GM21529 (cell line): ENCODE data around the gene ALOX5.
"Not testable (repeated sequence)": the region's sequence is repeated elsewhere in the genome, so short reads cannot be mapped to it uniquely, and the experiment has no call there.

Source experiments
- ATAC-seq: cut with Tn5 transposase; IDR thresholded peaks from one replicate; pipeline ENCODE4 v1.9.1; 2021; ENCODE audit not compliant: unreplicated experiment

ALOX5 gene

DNA sequence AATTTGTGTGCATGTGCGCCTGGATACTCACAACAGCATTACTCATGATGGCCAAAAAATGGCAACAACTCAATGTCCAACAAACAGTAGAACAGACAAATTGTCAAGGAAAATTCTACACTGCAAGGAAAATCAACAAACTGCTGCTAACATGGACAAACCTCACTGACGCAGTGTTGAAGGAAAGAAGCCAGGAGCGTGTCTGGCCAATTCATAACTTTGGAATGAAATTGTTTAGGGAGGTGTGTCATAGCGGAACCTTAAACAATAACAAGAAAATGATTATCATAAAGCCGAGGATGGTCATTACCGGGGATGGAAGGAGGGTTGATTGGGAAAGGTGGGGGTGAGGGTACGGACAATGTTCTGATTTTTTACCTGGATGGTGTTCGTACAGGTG, 29.1 kb downstream of the ALOX5 start:
- ATAC-seq: no peak

DNA sequence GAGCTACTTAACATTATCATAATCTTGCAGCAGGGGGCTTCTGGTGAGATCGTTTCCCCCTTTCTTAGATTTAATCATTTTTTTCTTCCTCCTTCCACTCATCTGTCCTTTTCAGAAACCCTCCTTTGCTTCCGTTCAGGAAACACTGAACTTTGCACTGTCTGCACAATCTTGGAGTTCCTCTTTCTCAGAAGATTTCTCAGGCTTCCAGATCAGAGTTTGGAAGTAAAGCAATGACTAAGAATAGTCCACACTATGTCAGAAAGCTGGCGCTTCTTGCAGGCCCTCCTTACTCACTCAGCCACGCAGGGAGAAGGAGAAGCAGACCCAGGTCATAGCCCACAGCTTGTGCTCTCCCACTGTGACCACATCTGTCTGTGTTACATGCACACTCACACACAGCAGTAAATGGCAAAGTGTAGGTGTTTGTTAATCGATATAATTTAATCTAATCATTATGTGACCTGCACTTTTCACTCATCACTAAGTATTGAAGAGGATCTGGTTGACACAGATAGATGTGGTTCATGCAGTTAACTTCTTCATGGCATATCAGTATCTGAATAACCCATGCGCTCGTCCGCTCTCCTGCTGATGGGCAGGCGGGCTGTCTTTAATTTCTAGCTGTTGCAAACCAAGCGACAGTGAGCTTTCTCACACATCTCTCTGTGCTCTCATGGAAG, 30.2 kb downstream of the ALOX5 start:
- no peak for ATAC-seq

DNA sequence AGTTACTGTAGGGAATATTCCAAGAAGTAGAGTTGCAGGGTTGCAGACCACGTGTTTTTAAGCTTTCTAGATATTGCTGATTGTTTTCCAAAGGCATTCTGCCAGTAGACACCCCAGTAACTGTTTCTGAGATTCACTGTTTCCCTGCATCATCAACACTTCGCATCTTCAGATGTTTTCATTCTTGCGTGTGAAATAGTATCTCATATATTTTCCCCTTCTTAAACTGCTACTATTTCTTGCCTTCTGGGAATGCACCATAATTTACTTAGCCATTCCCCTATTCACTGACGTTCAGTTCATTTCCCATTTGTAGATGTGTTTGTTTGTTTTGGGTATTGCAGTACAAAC, 30.7 kb downstream of the ALOX5 start:
- ATAC-seq: no peak

DNA sequence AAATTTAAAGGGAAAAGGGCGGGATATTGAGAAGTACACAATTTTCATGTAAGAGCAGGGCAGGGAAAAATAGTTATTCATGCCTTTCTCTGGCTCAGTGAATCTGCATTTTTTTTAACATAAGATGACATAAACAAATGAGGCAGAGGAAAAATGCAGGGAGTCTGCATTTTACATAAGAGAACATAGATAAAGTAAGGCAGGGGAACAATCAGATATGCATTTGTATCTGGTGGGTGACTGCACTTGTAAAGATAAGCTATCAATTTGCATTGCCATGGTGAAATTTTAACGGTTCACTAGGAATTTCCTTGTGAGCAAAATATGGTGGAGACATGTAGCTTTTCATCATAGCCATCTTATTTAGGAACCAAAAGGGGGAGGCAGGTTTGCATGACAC, 33.5 kb downstream of the ALOX5 start:
- no peak for ATAC-seq

- ATAC-seq: no peak
These were observed 34.7 kb downstream of the ALOX5 start for GRCh38 chr10:45408421-45409319.

DNA sequence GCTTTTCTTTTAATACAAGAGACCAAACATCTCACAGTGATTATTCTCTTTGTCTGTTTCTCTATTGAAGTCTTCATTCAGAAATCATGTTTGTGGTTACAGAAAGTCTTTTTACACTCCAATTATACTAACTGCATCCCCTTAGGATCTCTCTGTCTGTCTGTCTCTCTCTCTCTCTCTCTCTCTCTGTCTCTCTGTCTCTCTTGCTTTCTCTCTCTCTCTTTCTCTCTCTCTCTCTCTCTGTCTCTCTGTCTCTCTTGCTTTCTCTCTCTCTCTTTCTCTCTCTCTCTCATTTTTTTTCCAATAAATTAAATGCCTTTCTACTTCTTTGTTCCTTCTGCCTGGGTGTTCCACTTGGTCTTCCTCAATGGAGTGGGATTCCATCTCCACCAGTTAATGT, 35.3 kb downstream of the ALOX5 start:
- ATAC-seq: not testable (repeated sequence)

- ATAC-seq: no peak
These were observed 35.8 kb downstream of the ALOX5 start for GRCh38 chr10:45409782-45410181.

DNA sequence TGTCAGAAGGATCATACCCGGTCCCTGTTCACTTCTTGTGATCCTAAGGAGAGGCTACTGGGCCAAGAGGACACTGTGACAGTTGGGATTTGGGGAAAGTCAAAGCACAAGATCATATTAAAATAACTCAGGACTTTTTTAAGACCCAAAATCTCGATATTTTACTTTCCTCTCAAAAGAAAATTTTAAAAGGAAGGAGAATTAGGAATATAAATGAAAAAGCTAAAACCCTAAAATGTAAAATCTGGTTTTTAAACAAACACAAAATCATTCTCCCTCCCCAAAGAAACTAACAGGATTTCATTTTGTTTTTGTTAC, 36.4 kb downstream of the ALOX5 start:
- no peak for ATAC-seq

DNA sequence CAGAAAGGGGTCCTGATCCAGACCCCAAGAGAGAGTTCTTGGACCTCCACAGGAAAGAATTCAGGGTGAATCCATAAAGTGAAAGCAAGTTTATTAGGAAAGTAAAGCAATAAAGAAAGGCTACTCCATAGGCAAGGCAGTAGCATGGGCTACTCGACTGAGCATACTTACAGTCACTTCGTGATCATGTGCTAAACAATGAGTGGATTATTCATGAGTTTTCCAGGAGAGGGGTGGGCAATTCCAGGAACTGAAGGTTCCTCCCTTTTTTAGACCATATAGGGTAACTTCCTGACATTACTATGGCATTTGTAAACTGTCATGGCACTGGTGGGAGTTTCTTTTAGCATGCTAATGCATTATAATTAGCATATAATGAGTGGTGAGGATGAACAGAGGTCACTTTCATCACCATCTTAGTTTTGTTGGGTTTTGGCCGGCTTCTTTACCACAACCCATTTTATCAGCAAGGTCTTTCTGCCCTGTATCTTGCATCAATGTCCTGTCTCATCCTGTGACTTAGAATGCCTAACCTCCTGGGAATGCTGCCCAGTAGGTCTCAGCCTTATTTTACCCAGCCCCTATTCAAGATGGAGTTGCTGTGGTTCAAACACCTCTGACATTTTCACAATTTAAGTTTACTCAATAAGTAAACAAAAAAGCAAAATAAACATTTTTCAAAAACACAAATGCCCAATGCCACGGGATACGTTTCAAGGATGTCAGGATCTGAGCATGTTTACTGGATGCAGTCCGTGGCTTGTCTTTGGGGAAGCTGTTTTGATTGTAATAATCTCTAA, 37.0 kb downstream of the ALOX5 start:
- no peak for ATAC-seq

DNA sequence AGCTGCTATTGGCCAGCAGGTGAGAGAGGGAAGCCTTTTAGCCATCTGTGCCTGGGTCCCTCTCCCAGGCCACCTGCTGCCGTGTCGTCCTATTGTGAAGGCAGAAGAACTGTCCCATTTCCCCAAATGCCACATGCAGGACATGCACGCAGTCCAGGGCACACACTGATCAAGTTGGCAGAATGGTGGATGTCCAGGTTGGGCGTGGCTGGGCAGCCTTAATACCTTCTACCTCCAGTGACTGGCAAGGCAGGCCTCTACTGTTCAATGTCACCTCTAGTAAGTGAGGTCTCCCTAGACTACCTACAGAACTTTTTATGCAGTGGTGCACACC, 37.6 kb downstream of the ALOX5 start:
- no peak for ATAC-seq

- not testable (repeated sequence) for ATAC-seq
These were observed 41.0 kb downstream of the ALOX5 start for GRCh38 chr10:45415062-45415461.

DNA sequence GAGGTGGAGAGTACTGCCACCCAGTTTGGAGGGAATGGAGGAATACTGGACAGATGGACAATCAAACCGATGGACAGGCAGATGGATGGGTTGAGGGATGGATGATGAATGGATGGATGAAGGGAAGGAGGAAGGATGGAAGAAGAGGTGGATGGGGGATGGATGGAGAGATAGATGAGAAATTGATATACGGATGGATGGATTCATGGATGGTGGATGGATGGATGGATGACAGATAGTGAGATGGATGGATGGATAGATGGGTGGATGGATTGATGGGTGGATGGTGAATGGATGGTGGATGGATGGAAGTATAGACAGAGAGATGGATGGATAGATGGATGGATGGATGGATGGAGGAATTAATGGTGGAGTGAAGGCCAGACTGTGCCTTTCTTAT, 42.6 kb downstream of the ALOX5 start:
- no peak for ATAC-seq

DNA sequence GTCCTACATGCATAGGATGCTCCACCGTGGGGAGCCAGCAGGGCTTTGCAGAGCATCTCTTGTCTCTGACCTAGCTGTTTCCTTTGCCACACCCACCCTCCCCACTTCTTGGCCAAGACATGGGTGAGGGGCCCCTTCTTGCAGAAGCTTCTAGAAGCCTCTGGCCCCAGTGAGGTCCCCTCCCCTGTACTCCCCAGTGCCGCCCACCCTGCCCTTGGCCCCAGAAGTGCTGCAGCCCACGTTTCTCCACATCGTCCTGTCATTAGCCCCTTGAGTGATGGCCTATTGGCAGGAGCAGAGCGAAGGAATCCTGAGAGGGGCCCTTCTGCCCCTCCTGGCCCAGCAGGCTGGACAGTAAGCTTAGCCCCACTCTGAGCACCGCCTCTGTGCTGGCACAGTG, 43.7 kb downstream of the ALOX5 start:
- ATAC-seq: no peak

- no peak for ATAC-seq
These were observed 44.4 kb downstream of the ALOX5 start for GRCh38 chr10:45418417-45418848.

- ATAC-seq: peak; percentile 54
These were observed 45.0 kb downstream of the ALOX5 start for GRCh38 chr10:45418849-45419675.

DNA sequence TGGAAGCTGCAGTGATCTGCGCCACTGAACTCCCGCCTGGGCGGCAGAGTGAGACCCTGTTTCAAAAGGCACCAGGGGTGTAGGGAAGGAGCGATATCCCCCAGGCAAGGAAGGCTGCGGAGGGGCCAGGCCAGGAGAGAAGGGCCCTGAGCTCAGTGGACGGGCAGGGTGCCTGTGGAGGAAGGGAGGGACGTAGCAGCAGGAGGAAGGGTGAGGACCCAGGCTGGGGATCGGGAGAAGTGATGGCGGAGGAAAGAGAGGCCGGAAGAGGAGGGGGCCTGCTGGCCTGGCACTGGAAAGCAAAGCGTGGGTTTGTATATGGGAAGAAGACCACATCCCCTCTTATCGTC, 45.6 kb downstream of the ALOX5 start:
- peak; percentile 4 for ATAC-seq

DNA sequence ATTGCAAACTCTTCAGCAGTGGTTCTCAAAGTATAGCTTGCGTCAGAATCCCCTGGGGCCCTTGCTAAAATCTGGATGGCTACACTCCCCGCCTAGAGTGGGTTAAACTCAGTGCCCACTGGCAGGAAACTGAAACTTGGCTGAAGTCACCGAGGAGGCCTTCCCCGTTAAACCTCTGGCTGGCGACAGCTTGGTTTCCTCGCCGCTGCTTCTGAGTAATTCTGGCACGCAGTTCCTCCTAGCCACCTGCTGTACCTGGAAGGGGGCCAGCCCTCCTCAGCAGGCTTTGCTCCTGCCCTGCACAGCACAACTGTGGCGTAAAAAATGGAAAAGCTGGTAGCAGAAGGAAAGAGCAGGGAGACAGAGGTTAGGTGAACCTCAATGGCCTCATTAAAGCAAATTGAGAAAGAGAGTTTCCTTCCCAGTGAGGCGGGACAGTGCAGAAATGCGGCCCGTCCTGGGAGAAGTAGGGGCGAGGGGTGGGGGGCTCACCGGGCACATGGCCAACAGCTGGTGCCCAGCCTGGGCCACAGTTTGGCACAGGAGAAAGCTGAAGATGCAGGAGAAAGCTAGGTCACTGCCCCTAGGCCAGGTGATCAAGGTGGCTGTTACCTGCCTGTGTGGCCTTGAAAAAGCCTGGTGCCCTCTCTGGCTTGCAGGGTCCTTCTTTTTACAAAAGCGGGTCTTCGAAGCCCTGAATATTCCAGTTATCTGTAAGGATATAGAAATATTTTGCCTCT, 46.6 kb downstream of the ALOX5 start:
- peak; percentile 63 for ATAC-seq

DNA sequence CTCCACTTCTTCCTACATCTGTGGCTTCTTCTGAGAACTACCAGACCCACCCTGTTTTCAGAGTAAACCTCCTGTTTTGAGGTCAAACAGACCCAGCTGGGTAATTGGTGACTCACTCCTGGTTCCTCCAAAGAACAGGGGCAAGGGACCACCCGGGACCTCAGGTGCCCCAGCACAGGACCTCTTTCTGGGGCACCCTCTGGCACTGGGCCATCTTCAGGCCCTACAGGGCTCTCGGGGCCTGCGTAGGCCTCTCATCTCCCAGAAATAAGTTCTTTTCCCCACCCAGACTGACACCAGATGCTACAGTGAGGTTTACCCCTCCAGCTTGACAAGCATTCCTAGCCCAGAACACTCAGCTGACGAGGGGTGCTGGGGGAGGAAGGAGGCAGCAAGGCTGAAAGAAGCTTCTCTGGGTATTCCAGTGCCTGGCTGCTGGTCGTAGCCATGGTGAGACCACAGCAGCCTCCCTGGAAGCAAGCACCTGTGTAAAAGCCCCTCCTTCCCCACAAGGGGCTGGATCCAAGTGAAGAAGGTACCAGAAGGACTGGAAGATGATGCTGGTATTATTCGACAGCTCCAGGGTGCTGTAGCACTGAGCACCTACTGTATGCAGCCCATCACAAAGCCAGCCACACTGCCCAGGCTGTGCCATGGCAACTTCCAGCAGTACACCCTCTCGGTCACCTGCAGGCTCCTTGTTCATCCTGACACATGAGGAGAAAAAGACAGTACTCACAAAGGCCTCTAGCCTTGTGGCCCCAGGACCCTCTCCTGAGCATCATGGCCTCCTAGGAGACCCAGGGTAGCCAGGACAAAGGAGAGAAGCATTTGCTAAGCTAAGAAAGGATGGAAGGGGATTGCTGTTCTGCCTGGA, 47.4 kb downstream of the ALOX5 start:
- ATAC-seq: peak; percentile 24

DNA sequence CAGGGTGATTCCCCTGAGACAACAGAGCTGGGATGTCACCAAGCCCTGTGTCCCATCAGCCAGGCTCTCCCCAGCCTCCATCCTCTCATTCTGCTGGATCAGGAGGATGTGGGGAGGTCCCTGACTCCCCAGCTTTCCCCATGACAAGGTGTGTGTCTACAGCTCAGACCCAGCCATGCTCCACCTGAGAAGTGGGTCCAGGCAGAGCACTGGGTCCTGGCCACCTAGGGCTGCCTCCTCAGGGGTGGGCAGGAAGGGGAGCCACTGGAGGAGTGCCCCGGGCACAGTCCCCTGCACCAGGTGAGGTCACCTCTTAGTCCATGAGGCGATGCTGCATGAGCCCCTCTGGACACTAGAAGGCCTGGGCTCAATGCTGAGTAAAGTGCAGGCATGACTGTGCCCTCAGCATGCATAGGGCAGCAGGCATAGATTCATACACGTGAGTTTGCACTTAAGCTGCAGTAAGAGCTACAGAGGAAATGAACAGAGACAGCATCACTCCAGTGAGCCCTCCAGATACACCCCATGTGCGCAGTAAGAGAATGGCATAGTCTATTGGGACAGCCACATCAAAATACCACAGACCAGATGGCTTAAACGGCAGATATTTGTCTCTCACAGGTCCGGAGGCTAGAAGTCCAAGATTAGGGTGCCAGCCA, 48.3 kb downstream of the ALOX5 start:
- no peak for ATAC-seq
